ENCODE measurements around the gene GRAMD1C. TPM values are rescaled to one million over a fixed set of nuclear protein-coding genes. Genes with fewer than 3 reads are reported as not detected.

GRAMD1C gene
- total RNA-seq (2.1 and 7.8 TPM in 2 replicates), polyA plus RNA-seq (0.82 and 2.2 TPM in 2 replicates), polyA minus RNA-seq (ENCODE audit: low replicate concordance) (not detected in 2 replicates)
- 1.5 and 2.6 TPM in 2 replicates for polyA plus RNA-seq (2012)

- Histone ChIP-seq H3K27ac (ENCODE audit: insufficient read depth, low read length) (peak within 1 kb of the TSS; percentile 55), H3K27me3 (ENCODE audit: control insufficient read depth, insufficient read depth, low read length) (no peaks in the 10 kb centered on the region), H3K79me2 (ENCODE audit: control insufficient read depth, insufficient read depth, low read length) (no peaks in the 10 kb centered on the region), H4K20me1 (ENCODE audit: control insufficient read depth, extremely low read depth, insufficient read depth, low read length) (no peaks in the 10 kb centered on the region), H3K4me2 (ENCODE audit: extremely low read depth, insufficient read depth, low read length) (peak within 1 kb of the TSS; percentile 83), H3K4me1 (ENCODE audit: control insufficient read depth, extremely low read depth, insufficient read depth, low read length) (no peaks in the 10 kb centered on the region), H3K9ac (ENCODE audit: insufficient read depth, low read length) (peak within 1 kb of the TSS; percentile 55), H2AFZ (ENCODE audit: low read length) (peak within 1 kb of the TSS; percentile 92), H3K9me3 (ENCODE audit: control insufficient read depth, insufficient read depth, low read depth, low read length) (no peaks in the 10 kb centered on the region), H3K4me3 (replicated peaks in 1 of 4; ENCODE audit: control extremely low read depth in 1 of 4, insufficient read depth in 1 of 4, low read depth in 3 of 4, low read length in 4 of 4) (peak within 1 kb of the TSS; percentile 63 to 84 (median 71)), H3K36me3 (ENCODE audit: control insufficient read depth, insufficient read depth, low read length) (no peaks in the 10 kb centered on the region)
- peak; percentile 86 to 89 for DNase-seq (ENCODE audit: low read depth in 2 of 2)
- no peak for TF ChIP-seq EZH2 (IDR thresholded peaks at IDR 0.05; ENCODE audit: low read length, missing control alignments)
- TF ChIP-seq CTCF (conservative IDR thresholded peaks at IDR 0.05 in 1 of 2, IDR thresholded peaks at IDR 0.05 in 1 of 2; ENCODE audit: low read depth in 1 of 2, low read length in 2 of 2), result peak; percentile 79 to 83
Observed at GRCh38 chr3:113838631-113839209, at the start of gene GRAMD1C. Gene GRAMD1C (plus strand): TSS chr3:113838788. CDS start chr3:113838910, 122 bp downstream.

- Histone ChIP-seq H3K4me2 (ENCODE audit: extremely low read depth, insufficient read depth, low read length) (no peak overlapping the region), H3K36me3 (ENCODE audit: control insufficient read depth, insufficient read depth, low read length) (peaks cover 4% of the 10 kb centered on the region), H3K4me3 (replicated peaks in 1 of 4; ENCODE audit: control extremely low read depth in 1 of 4, insufficient read depth in 1 of 4, low read depth in 3 of 4, low read length in 4 of 4) (no peak overlapping the region), H3K79me2 (ENCODE audit: control insufficient read depth, insufficient read depth, low read length) (no peaks in the 10 kb centered on the region), H4K20me1 (ENCODE audit: control insufficient read depth, extremely low read depth, insufficient read depth, low read length) (no peaks in the 10 kb centered on the region), H3K27ac (ENCODE audit: insufficient read depth, low read length) (no peak overlapping the region), H3K9ac (ENCODE audit: insufficient read depth, low read length) (no peak overlapping the region), H3K9me3 (ENCODE audit: control insufficient read depth, insufficient read depth, low read depth, low read length) (no peaks in the 10 kb centered on the region), H3K4me1 (ENCODE audit: control insufficient read depth, extremely low read depth, insufficient read depth, low read length) (no peaks in the 10 kb centered on the region), H2AFZ (ENCODE audit: low read length) (no peak overlapping the region), H3K27me3 (ENCODE audit: control insufficient read depth, insufficient read depth, low read length) (no peaks in the 10 kb centered on the region)
- no peak for DNase-seq (ENCODE audit: low read depth in 2 of 2)
- TF ChIP-seq CTCF (conservative IDR thresholded peaks at IDR 0.05 in 1 of 2, IDR thresholded peaks at IDR 0.05 in 1 of 2; ENCODE audit: low read depth in 1 of 2, low read length in 2 of 2) (no peak), EZH2 (IDR thresholded peaks at IDR 0.05; ENCODE audit: low read length, missing control alignments) (no peak)
Observed at GRCh38 chr3:113791381-113791780, 47.2 kb upstream of the GRAMD1C start.

- H3K36me3 ChIP-seq (ENCODE audit: control insufficient read depth, insufficient read depth, low read length), result peaks cover 4% of the 10 kb centered on the region
- no peaks in the 10 kb centered on the region for H4K20me1 ChIP-seq (ENCODE audit: control insufficient read depth, extremely low read depth, insufficient read depth, low read length)
- H3K4me2 ChIP-seq (ENCODE audit: extremely low read depth, insufficient read depth, low read length), result no peak overlapping the region
- no peak overlapping the region for H3K27ac ChIP-seq (ENCODE audit: insufficient read depth, low read length)
- no peak for TF ChIP-seq CTCF (conservative IDR thresholded peaks at IDR 0.05 in 1 of 2, IDR thresholded peaks at IDR 0.05 in 1 of 2; ENCODE audit: low read depth in 1 of 2, low read length in 2 of 2)
- no peak for TF ChIP-seq EZH2 (IDR thresholded peaks at IDR 0.05; ENCODE audit: low read length, missing control alignments)
- no peak for DNase-seq (ENCODE audit: low read depth in 2 of 2)
- no peak overlapping the region for H2AFZ ChIP-seq (ENCODE audit: low read length)
- no peaks in the 10 kb centered on the region for H3K9me3 ChIP-seq (ENCODE audit: control insufficient read depth, insufficient read depth, low read depth, low read length)
- H3K4me3 ChIP-seq (replicated peaks in 1 of 4; ENCODE audit: control extremely low read depth in 1 of 4, insufficient read depth in 1 of 4, low read depth in 3 of 4, low read length in 4 of 4), result no peak overlapping the region
- no peaks in the 10 kb centered on the region for H3K79me2 ChIP-seq (ENCODE audit: control insufficient read depth, insufficient read depth, low read length)
- no peak overlapping the region for H3K9ac ChIP-seq (ENCODE audit: insufficient read depth, low read length)
- H3K27me3 ChIP-seq (ENCODE audit: control insufficient read depth, insufficient read depth, low read length), result no peaks in the 10 kb centered on the region
- H3K4me1 ChIP-seq (ENCODE audit: control insufficient read depth, extremely low read depth, insufficient read depth, low read length), result no peaks in the 10 kb centered on the region
Observed at GRCh38 chr3:113794526-113794925, 44.1 kb upstream of the GRAMD1C start.
